Measurements from ENCODE around the gene BAHCC1. TPM values are rescaled to one million over a fixed set of nuclear protein-coding genes. Genes with fewer than 3 reads are reported as not detected.
A peak's percentile ranks its signal among the peaks of the same experiment; 100 is the strongest.
"Not testable (repeated sequence)": the region's sequence is repeated elsewhere in the genome, so short reads cannot be mapped to it uniquely, and the experiment has no call there.

The BAHCC1 gene
- polyA plus RNA-seq (2012; ENCODE audit: missing spikeins), result not detected

GRCh38 chr17:81394921-81395599, at the start of gene BAHCC1:
Gene BAHCC1, plus strand, starts transcription at chr17:81395457. Its CDS starts 4,283 bp downstream, at chr17:81399740.
- FAIRE-seq, result no peak
- peak; percentile 66 for DNase-seq (ENCODE audit: insufficient read length)
- no peak for TF ChIP-seq TAF1 (IDR thresholded peaks at IDR 0.05; ENCODE audit: borderline replicate concordance, low read depth, low read length)
- no peak for TF ChIP-seq POLR2AphosphoS5 (IDR thresholded peaks at IDR 0.05; ENCODE audit: low read depth, low read length)
- TF ChIP-seq POLR2A (IDR thresholded peaks at IDR 0.05; ENCODE audit: low read depth, low read length), result no peak

- FAIRE-seq (no peak), DNase-seq (ENCODE audit: insufficient read length) (peak; percentile 98)
- TF ChIP-seq TAF1 (IDR thresholded peaks at IDR 0.05; ENCODE audit: borderline replicate concordance, low read depth, low read length) (no peak), POLR2A (IDR thresholded peaks at IDR 0.05; ENCODE audit: low read depth, low read length) (no peak), POLR2AphosphoS5 (IDR thresholded peaks at IDR 0.05; ENCODE audit: low read depth, low read length) (no peak)
These were observed 49.0 kb upstream of the BAHCC1 start for GRCh38 chr17:81346090-81346907.

GRCh38 chr17:81346908-81347349, 48.3 kb upstream of the BAHCC1 start:
- DNase-seq (ENCODE audit: insufficient read length) (no peak), FAIRE-seq (no peak)
- TF ChIP-seq POLR2A (IDR thresholded peaks at IDR 0.05; ENCODE audit: low read depth, low read length), result no peak
- no peak for TF ChIP-seq POLR2AphosphoS5 (IDR thresholded peaks at IDR 0.05; ENCODE audit: low read depth, low read length)
- no peak for TF ChIP-seq TAF1 (IDR thresholded peaks at IDR 0.05; ENCODE audit: borderline replicate concordance, low read depth, low read length)

- no peak for TF ChIP-seq TAF1 (IDR thresholded peaks at IDR 0.05; ENCODE audit: borderline replicate concordance, low read depth, low read length)
- no peak for TF ChIP-seq POLR2A (IDR thresholded peaks at IDR 0.05; ENCODE audit: low read depth, low read length)
- no peak for TF ChIP-seq POLR2AphosphoS5 (IDR thresholded peaks at IDR 0.05; ENCODE audit: low read depth, low read length)
- DNase-seq (ENCODE audit: insufficient read length) (no peak), FAIRE-seq (no peak)
These were observed 47.8 kb upstream of the BAHCC1 start for GRCh38 chr17:81347437-81347836.

DNA sequence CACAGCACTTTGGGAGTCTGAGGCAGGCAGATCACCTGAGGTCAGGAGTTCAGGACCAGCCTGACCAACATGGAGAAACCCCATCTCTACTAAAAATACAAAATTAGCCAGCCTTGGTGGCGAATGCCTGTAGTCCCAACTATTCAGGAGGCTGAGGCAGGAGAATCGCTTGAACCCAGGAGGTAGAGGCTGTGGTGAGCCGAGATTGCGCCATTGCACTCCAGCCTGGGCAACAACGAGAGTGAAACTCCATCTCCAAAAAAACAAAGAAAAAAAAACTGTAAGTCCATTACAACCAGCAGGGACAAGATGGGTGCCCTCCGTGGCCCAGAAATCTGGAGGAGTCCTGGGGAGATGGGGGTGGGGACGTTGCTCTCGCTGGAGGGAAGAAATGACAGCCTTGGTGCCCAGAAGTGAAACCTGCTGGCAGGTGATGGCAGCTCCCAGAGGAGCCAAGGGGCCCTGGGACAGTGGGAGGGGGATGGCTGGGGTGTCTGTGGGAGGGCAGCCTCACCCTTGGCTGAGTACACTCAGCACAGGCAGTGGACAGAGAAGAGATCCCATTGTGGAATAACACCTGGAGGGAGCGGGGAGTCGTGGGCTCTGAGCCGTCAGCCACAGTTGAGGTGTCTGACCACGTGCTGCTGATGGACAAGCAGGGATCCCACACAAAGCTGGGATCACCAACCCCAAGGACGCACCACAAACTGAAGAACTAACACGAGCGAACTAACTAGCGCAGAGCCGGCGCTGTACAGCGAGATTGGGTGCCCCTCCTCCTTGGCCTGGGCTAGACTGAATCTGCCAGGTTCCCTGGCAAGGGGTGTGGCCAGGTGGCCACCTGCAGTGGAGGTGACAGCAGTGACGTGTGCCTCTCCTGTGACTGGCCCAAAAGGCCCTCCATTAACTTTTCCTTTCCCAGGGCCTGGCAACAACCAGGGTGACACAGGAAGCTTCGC, 46.9 kb upstream of the BAHCC1 start:
- TF ChIP-seq POLR2A (IDR thresholded peaks at IDR 0.05; ENCODE audit: low read depth, low read length) (no peak), TAF1 (IDR thresholded peaks at IDR 0.05; ENCODE audit: borderline replicate concordance, low read depth, low read length) (no peak)
- DNase-seq (ENCODE audit: insufficient read length) (no peak), FAIRE-seq (no peak)

GRCh38 chr17:81349397-81350319, 45.6 kb upstream of the BAHCC1 start:
- DNase-seq (ENCODE audit: insufficient read length), result no peak
- no peak for TF ChIP-seq POLR2A (IDR thresholded peaks at IDR 0.05; ENCODE audit: low read depth, low read length)
- FAIRE-seq, result no peak

GRCh38 chr17:81350320-81350890, 44.9 kb upstream of the BAHCC1 start:
- TF ChIP-seq POLR2AphosphoS5 (IDR thresholded peaks at IDR 0.05; ENCODE audit: low read depth, low read length) (no peak), TAF1 (IDR thresholded peaks at IDR 0.05; ENCODE audit: borderline replicate concordance, low read depth, low read length) (no peak), POLR2A (IDR thresholded peaks at IDR 0.05; ENCODE audit: low read depth, low read length) (no peak)
- DNase-seq (ENCODE audit: insufficient read length) (no peak), FAIRE-seq (no peak)

GRCh38 chr17:81351329-81352052, 43.8 kb upstream of the BAHCC1 start:
- DNase-seq (ENCODE audit: insufficient read length), result not testable (repeated sequence)

GRCh38 chr17:81352056-81352455, 43.2 kb upstream of the BAHCC1 start:
- not testable (repeated sequence) for FAIRE-seq

More at GRCh38 chr17:81351329-81352052, 43.8 kb upstream of the BAHCC1 start:
- FAIRE-seq, result not testable (repeated sequence)

More at GRCh38 chr17:81352056-81352455, 43.2 kb upstream of the BAHCC1 start:
- DNase-seq (ENCODE audit: insufficient read length), result not testable (repeated sequence)

All from GM12892 (cell line).